Measurements from ENCODE around the gene RRM1. TPM values are rescaled to one million over a fixed set of nuclear protein-coding genes. Genes with fewer than 3 reads are reported as not detected.
"Not testable (repeated sequence)": the region's sequence is repeated elsewhere in the genome, so short reads cannot be mapped to it uniquely, and the experiment has no call there.

Gene RRM1
- total RNA-seq, 2 donors from 2014 or later = 79.2 to 102 TPM

DNA sequence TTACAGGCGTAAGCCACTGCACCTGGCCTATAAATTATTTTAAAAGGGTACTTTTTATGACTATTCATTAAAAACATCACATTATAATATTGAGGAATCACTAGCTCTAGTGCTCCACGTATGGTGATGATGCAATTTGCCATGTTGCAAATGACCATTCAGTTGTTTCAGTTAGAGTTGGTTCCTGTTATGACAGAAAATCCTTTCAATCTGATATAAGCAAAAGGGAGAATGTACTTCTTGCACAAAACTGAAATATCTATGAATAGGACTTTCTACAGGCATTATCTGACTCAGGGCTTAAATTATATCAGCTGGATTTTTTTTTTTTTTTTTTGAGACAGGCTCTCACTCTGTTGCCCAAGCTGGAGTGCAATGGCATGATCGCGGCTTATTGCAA, 45.6 kb upstream of the RRM1 start:
- peaks cover 12% of the 10 kb centered on the region for H3K9me3 Mint-ChIP-seq
- no peak for DNase-seq
- H3K4me1 Mint-ChIP-seq = peaks cover 5% of the 10 kb centered on the region
- no peaks in the 10 kb centered on the region for H3K9me3 ChIP-seq (ENCODE audit: control insufficient read depth, low read length)
- 96% methylated on average over 3 of the region's 4 CpGs; no CpG with 5 or more reads in 1 of the 2 experiments for WGBS, 2 experiments (ENCODE audit: insufficient coverage in 1 of 2, insufficient read length in 1 of 2)
- H3K27ac ChIP-seq (ENCODE audit: low read depth, low read length) = no peak overlapping the region
- H3K4me1 ChIP-seq (ENCODE audit: control insufficient read depth, insufficient read depth, low read length) = no peaks in the 10 kb centered on the region
- no peaks in the 10 kb centered on the region for H3K27me3 ChIP-seq (ENCODE audit: control insufficient read depth, insufficient read depth, low read length, poor library complexity, severe bottlenecking)
- no peak overlapping the region for H3K27ac Mint-ChIP-seq
- no peaks in the 10 kb centered on the region for H3K27me3 Mint-ChIP-seq (ENCODE audit: insufficient read depth)
- H3K9ac ChIP-seq (ENCODE audit: extremely low read depth, low read length, poor library complexity, severe bottlenecking) = no peak overlapping the region
- H3K36me3 Mint-ChIP-seq (ENCODE audit: low read depth) = peaks cover 7% of the 10 kb centered on the region
- no peak overlapping the region for H3K4me3 Mint-ChIP-seq
- no peaks in the 10 kb centered on the region for H3K36me3 ChIP-seq (ENCODE audit: control insufficient read depth, insufficient read depth, low read length)
- H3K4me3 ChIP-seq (ENCODE audit: low read length) = no peak overlapping the region
- TF ChIP-seq CTCF (conservative IDR thresholded peaks at IDR 0.05) = no peak

DNA sequence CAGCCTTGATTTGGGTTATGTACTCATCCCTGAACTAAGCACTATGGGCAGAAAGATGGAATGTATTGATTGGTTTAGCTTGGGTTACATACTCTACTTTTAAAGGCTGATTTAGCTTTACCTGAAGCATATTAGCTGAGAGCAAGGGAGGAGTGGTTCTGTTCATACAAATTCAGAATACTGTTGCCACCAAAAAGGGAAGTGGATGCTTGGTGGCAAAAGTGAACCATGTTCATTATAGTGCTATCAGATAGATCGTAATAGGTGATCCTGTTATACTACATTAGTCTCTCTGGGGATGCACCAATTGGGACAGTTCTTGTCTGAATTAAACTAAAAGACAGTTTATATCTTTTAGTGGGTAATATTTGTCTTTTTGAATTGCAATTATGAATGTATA, 44.5 kb upstream of the RRM1 start:
- WGBS, 2 experiments (ENCODE audit: insufficient coverage in 1 of 2, insufficient read length in 1 of 2) = 100% methylated on average over 1 of the region's 1 CpG
- no peak for TF ChIP-seq CTCF (conservative IDR thresholded peaks at IDR 0.05)
- Histone ChIP-seq H3K9ac (ENCODE audit: extremely low read depth, low read length, poor library complexity, severe bottlenecking) (no peak overlapping the region), H3K27ac (ENCODE audit: low read depth, low read length) (no peak overlapping the region), H3K4me1 (ENCODE audit: control insufficient read depth, insufficient read depth, low read length) (no peaks in the 10 kb centered on the region), H3K27me3 (ENCODE audit: control insufficient read depth, insufficient read depth, low read length, poor library complexity, severe bottlenecking) (no peaks in the 10 kb centered on the region), H3K4me3 (ENCODE audit: low read length) (no peak overlapping the region), H3K9me3 (ENCODE audit: control insufficient read depth, low read length) (no peaks in the 10 kb centered on the region), H3K36me3 (ENCODE audit: control insufficient read depth, insufficient read depth, low read length) (no peaks in the 10 kb centered on the region)
- Mint-ChIP-seq H3K36me3 (ENCODE audit: low read depth) (peaks cover 7% of the 10 kb centered on the region), H3K9me3 (peaks cover 12% of the 10 kb centered on the region), H3K4me3 (no peak overlapping the region), H3K27me3 (ENCODE audit: insufficient read depth) (no peaks in the 10 kb centered on the region), H3K27ac (no peak overlapping the region), H3K4me1 (peaks cover 5% of the 10 kb centered on the region)
- no peak for DNase-seq

GRCh38 chr11:4053200-4053599, 41.4 kb upstream of the RRM1 start:
- H3K4me3 Mint-ChIP-seq; H3K36me3 Mint-ChIP-seq (ENCODE audit: low read depth); H3K36me3 ChIP-seq (ENCODE audit: control insufficient read depth, insufficient read depth, low read length); DNase-seq; H3K4me3 ChIP-seq (ENCODE audit: low read length); H3K9me3 ChIP-seq (ENCODE audit: control insufficient read depth, low read length); H3K27me3 ChIP-seq (ENCODE audit: control insufficient read depth, insufficient read depth, low read length, poor library complexity, severe bottlenecking); H3K4me1 Mint-ChIP-seq; H3K27ac ChIP-seq (ENCODE audit: low read depth, low read length); H3K27me3 Mint-ChIP-seq (ENCODE audit: insufficient read depth); H3K27ac Mint-ChIP-seq; H3K4me1 ChIP-seq (ENCODE audit: control insufficient read depth, insufficient read depth, low read length); H3K9ac ChIP-seq (ENCODE audit: extremely low read depth, low read length, poor library complexity, severe bottlenecking): not testable (repeated sequence)
- H3K9me3 Mint-ChIP-seq = peaks cover 12% of the 10 kb centered on the region
- WGBS, 2 experiments (ENCODE audit: insufficient coverage in 1 of 2, insufficient read length in 1 of 2) = 95% methylated on average over 4 of the region's 4 CpGs; no CpG with 5 or more reads in 1 of the 2 experiments

- H3K4me3 ChIP-seq (ENCODE audit: low read length) = no peak overlapping the region
- H3K36me3 ChIP-seq (ENCODE audit: control insufficient read depth, insufficient read depth, low read length) = peaks cover 5% of the 10 kb centered on the region
- peaks cover 12% of the 10 kb centered on the region for H3K9me3 Mint-ChIP-seq
- H3K36me3 Mint-ChIP-seq (ENCODE audit: low read depth) = peaks cover 8% of the 10 kb centered on the region
- DNase-seq = no peak
- H3K4me3 Mint-ChIP-seq = no peak overlapping the region
- peaks cover 3% of the 10 kb centered on the region for H3K4me1 Mint-ChIP-seq
- no peak overlapping the region for H3K9ac ChIP-seq (ENCODE audit: extremely low read depth, low read length, poor library complexity, severe bottlenecking)
- no peaks in the 10 kb centered on the region for H3K27me3 ChIP-seq (ENCODE audit: control insufficient read depth, insufficient read depth, low read length, poor library complexity, severe bottlenecking)
- H3K9me3 ChIP-seq (ENCODE audit: control insufficient read depth, low read length) = no peaks in the 10 kb centered on the region
- no peaks in the 10 kb centered on the region for H3K27me3 Mint-ChIP-seq (ENCODE audit: insufficient read depth)
- no peak for TF ChIP-seq CTCF (conservative IDR thresholded peaks at IDR 0.05)
- 91 to 100% methylated on average over 1 of the region's 1 CpG for WGBS, 2 experiments (ENCODE audit: insufficient coverage in 1 of 2, insufficient read length in 1 of 2)
- no peak overlapping the region for H3K27ac ChIP-seq (ENCODE audit: low read depth, low read length)
- no peaks in the 10 kb centered on the region for H3K4me1 ChIP-seq (ENCODE audit: control insufficient read depth, insufficient read depth, low read length)
- no peak overlapping the region for H3K27ac Mint-ChIP-seq
These were observed 40.0 kb upstream of the RRM1 start for GRCh38 chr11:4054643-4055042.

Data from endodermal cell (in vitro differentiated cells).